Peyer's patch (tissue), 4 donors: ENCODE measurements around the gene TBC1D2B.
"Not testable (repeated sequence)": the region's sequence is repeated elsewhere in the genome, so short reads cannot be mapped to it uniquely, and the experiment has no call there.

Source experiments
- POLR2A ChIP-seq, 2 donors: fragments of 450-650 bp; IDR thresholded peaks; one replicate each; pipeline ENCODE4 v1.5.1; 2017; ENCODE audit warnings: antibody characterized with exemption in 2 of 2, mild to moderate bottlenecking in 2 of 2, moderate library complexity in 2 of 2
- TF ChIP-seq, protein P1 (sequence below), 6 experiments: fragments of 450-650 bp in 4 of 6; fragments of 200-600 bp in 2 of 6; sonication (generic) in 1 of 6; IDR thresholded peaks; one replicate each; pipeline ENCODE4 v1.5.1; 2017 to 2019; ENCODE audit warnings: antibody characterized with exemption in 6 of 6, mild to moderate bottlenecking in 3 of 6, moderate library complexity in 1 of 6

DNA sequence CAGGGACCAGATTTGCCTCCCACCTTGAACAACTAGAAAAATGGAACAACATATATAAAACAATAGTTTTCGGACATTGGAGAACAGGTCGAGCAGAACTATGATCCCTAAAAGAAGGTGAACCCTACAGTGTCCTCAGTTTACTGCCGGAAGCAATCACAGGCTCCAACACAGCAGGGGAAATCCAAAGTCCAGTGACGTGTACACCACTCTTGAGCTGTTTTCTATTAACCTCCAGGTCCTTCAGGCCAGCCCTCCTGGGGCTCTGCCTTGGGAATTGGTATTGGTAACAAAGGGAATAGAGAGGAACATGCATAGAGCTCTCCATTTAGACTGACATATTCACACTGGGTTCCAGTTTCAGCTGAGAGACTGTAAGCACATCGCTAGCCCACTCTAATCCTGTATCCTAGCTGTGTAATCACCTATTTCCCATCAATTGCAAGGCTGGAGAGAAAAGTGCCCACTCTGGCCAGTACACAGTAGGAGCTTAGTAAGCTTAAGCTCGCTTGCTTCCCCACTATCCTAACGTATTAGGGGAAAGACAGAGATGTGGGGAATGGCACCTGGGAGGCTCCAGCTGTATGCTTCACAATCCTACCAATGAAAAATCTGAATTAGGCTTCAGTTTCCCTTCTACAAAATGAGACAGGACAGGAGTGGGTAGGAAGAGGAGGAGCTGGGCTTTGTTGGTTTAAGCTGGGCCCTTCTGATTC is 118.6 kb downstream of the TBC1D2B start:
- peak in 1 of 2 donors; percentile 17 for TF ChIP-seq POLR2A (IDR thresholded peaks at IDR 0.05)
- TF ChIP-seq, protein P1, sequence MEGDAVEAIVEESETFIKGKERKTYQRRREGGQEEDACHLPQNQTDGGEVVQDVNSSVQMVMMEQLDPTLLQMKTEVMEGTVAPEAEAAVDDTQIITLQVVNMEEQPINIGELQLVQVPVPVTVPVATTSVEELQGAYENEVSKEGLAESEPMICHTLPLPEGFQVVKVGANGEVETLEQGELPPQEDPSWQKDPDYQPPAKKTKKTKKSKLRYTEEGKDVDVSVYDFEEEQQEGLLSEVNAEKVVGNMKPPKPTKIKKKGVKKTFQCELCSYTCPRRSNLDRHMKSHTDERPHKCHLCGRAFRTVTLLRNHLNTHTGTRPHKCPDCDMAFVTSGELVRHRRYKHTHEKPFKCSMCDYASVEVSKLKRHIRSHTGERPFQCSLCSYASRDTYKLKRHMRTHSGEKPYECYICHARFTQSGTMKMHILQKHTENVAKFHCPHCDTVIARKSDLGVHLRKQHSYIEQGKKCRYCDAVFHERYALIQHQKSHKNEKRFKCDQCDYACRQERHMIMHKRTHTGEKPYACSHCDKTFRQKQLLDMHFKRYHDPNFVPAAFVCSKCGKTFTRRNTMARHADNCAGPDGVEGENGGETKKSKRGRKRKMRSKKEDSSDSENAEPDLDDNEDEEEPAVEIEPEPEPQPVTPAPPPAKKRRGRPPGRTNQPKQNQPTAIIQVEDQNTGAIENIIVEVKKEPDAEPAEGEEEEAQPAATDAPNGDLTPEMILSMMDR (IDR thresholded peaks at IDR 0.05) = not testable (repeated sequence)
